ENCODE measurements around the gene GALNT6.

GALNT6 gene

DNA sequence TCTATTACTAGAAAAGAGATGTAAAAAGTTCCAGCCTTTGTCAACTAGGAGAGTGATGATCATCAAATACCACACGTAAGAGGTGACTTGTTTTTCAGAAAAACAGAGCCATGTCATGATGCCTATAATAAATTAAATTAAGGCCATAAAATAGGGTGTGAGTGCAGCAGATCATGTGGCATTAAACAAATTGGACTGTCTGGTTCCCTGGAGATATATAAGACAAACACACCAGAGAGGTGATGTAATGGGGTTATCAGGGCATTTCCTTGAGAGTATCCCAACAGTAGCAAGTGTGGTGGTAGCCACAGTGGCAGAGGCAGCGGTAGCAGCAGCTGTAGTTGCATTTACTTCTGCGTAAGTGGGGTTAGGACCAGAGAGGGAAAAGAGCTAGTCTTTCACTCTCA lies 14.6 kb upstream of the GALNT6 start:
- DNase-seq: no peak

GRCh38 chr12:51404627-51405026 lies 13.4 kb upstream of the GALNT6 start:
- no peak for DNase-seq

- no peak for DNase-seq
Measured at GRCh38 chr12:51403681-51404136, 12.5 kb upstream of the GALNT6 start.

- no peak for DNase-seq
Measured at GRCh38 chr12:51403159-51403558, 12.0 kb upstream of the GALNT6 start.

GRCh38 chr12:51401900-51402299 lies 10.7 kb upstream of the GALNT6 start:
- no peak for DNase-seq

- no peak for DNase-seq
Measured at GRCh38 chr12:51401486-51401885, 10.3 kb upstream of the GALNT6 start.

DNA sequence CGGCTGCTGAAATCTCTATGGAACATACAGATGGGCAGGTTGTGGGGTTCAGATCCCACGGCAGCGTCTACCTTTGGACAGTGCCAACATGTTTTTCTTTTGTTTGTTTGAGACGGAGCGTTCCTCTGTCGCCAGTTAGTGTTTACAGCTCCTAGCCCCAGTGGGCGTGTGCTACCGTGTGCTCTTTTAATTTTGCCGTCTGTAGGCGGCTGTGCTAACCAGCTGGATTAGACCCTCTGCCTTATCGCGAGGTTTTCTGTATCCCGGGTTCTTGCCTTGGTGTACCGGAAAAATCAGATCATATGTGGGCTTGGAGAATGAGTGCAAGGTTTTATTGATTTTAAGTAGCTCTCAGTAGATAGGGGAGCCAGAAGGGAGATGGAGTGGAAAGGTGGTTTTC lies 9.8 kb upstream of the GALNT6 start:
- DNase-seq: no peak

GRCh38 chr12:51399891-51400290 lies 8.7 kb upstream of the GALNT6 start:
- no peak for DNase-seq

- DNase-seq: no peak
Measured at GRCh38 chr12:51397670-51398069, 6.5 kb upstream of the GALNT6 start.

GRCh38 chr12:51395283-51396230 lies 4.4 kb upstream of the GALNT6 start:
- DNase-seq: peak in 1 of 5 donors; percentile 62

GRCh38 chr12:51393676-51394545 lies 2.7 kb upstream of the GALNT6 start:
- peak in 3 of 5 donors; percentile 19 to 71 (median 35) for DNase-seq

DNA sequence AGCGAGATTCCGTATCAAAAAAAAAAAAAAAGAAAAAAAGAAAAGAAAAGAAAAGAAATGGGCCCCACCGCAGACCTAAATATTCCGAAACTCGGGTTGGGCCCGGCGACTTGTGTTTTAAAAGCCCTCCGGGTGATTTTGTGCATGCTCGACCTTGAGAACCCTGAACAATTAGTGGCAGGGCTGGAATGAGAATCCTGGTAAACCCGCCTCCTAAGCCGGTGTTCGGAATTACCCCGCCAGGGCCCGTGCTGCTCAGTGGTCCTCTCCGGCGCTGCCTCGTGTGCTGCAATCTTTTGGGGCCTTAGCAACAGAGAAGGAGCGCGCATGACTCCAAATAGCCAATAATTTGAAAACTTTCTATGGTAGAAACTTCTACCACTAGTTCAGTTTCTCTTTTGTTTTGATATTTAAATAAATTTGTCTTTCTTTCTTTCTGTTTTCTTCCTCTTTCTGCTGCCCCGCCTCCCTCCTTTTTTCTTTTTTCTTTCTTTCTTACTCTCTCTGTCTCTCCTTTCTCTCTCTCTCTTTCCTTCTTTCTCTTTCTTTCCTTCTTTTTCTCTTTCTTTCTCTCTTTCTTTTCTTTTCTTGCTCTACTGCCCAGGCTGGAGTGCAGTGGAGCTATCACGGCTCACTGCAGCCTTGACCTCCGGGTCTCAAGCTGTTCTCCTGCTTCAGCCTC lies 1.5 kb upstream of the GALNT6 start:
- DNase-seq: peak in 1 of 5 donors; percentile 14

DNA sequence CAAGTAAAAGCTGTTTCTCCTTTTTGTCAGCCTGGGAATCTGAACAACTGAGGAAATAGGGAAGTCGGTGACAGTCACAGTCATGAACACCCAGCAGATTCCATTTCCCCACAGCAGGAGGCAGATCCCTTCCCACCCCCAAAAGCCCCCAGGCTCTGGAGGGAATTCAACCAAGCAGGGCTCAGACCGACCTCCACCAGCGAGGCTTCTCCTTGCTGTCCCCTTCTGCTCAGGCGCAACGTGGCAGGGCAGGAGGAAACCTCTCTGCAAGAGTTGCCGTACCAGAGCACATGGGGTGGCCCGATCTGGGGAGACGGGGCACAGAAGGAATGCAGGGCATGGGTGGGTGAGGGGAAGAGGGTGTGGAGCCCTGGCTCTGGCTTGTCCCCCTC lies 319 bp downstream of the GALNT6 start:
- no peak for DNase-seq

DNA sequence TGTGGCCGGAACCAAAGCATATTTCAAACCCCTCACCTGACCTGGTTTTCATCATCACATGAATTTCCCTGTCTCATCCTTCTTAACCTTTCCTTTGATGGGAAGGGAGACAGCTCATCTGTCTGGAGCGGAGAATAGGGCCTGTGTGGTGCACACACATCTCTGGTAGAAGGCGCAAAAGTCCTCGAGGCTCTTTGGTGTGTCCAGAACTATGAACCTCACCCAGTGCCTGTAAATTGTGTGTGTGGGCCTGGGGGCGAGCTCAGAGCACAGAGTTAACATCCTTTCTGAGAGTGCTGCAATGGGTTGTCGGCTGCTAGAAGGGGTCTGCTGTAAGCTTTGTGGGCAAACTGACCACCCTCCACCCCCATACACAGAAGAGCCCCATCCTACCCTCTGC lies 749 bp downstream of the GALNT6 start:
- no peak for DNase-seq

- DNase-seq: no peak
Measured at GRCh38 chr12:51389302-51389999, 1.8 kb downstream of the GALNT6 start.

GRCh38 chr12:51388846-51389245 lies 2.4 kb downstream of the GALNT6 start:
- no peak for DNase-seq

DNA sequence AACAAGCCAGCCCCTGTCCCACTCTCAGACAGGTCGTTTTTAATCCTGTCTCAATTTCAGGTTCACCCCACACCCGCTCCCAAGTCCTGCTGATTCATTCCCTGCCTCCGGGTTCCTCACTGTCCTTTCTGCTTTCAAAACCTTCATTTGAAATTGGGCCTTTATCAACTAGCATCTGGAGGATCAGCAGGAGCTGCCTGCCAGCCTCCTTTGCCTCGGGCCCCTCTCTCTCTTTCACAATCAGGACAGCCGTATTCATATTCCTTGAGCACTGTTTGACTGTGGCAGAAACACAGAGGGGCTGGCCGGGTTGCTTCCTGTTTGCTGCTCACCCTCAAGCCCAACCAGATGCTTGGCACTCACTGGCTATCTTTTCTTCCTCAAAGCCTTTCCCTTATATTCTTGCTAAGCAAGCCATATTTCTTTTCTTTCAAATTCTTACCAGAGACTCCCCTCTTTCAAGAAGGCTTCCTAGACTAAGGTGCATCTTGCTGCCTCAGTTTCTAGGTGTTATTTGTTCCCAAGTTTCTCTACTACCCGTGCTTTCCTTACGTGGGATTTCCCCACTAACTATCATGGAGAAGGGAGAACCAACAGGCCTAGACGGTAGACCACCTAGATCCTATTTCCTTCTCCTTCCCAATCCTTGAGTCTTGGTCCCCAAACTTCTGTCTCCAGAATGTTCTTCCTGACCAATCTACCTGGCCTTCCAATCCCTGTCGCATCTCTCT lies 3.0 kb downstream of the GALNT6 start:
- no peak for DNase-seq

- DNase-seq: no peak
Measured at GRCh38 chr12:51386351-51386750, 4.9 kb downstream of the GALNT6 start.

GRCh38 chr12:51383269-51383905 lies 7.8 kb downstream of the GALNT6 start:
- no peak for DNase-seq

DNA sequence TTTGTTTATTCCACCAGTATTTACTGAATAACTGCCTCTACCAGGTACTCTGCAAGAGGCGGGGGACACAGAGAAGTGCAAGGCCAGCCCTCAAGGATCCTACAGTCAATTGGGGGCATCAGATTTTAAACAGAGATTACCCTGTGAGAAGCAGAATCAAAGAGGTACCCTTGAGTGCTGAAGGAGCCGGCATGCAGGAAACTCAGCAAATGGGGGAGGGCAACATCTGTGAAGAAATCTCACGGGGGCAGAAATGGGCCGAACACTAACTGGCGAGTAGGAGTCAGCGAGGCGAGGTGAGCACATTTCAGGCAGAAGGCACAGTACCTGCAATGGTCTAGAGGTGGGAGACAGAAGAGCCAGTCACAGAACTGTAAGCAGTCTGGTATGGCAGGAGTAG lies 9.0 kb downstream of the GALNT6 start:
- no peak for DNase-seq
